GM12892 (cell line): ENCODE measurements around the gene ABAT.

Source experiments
- POLR2A ChIP-seq: IDR thresholded peaks from 2 replicates; pipeline ENCODE4 v1.6.1; 2011; ENCODE audit warnings: low read depth, low read length, control low read depth
- POLR2AphosphoS5 ChIP-seq: IDR thresholded peaks from 2 replicates; pipeline ENCODE4 v1.6.1; 2011; ENCODE audit warnings: low read depth, low read length, control low read depth
- TAF1 ChIP-seq: IDR thresholded peaks from 2 replicates; pipeline ENCODE4 v1.6.1; 2011; ENCODE audit warnings: low read depth, mild to moderate bottlenecking, control low read depth, low read length, borderline replicate concordance

- no peak for TF ChIP-seq TAF1
- TF ChIP-seq POLR2AphosphoS5 = no peak
- TF ChIP-seq POLR2A = no peak
Observed at GRCh38 chr16:8626946-8627345, 47.5 kb upstream of the ABAT start.
